Endothelial cell of umbilical vein (primary cell): ENCODE measurements around the gene MGAT5B. TPM values are rescaled to one million over a fixed set of nuclear protein-coding genes. Genes with fewer than 3 reads are reported as not detected.

Experiments
- BruUV-seq: library from RNA; stranded (reverse); fragments of 400-500 nt; replicated peaks from 2 replicates; lab custom pipeline; 2021; lab: Mats Ljungman, UMichigan
- CTCF ChIA-PET: fragments of 300-600, 350-600 bp; sonication (Branson Sonifier 250); formaldehyde crosslinking; loops from one replicate; lab custom pipeline; 2021; ENCODE audit warnings: antibody characterized with exemption, inconsistent platforms; lab: Charles Lee
- POLR2A ChIA-PET: fragments of 300-600, 350-600 bp; sonication (Branson Sonifier 250); formaldehyde crosslinking; loops from one replicate; lab custom pipeline; 2021; ENCODE audit warnings: antibody characterized with exemption, inconsistent platforms; lab: Charles Lee
- DNase-seq: peaks from one replicate; pipeline ENCODE4 v3.0.0-alpha.2; 2011; ENCODE audit warnings: low read depth, low spot score
- FAIRE-seq: peaks from 2 replicates; lab custom pipeline; 2011; peaks lifted over from hg19 to GRCh38; lab: Jason Lieb, UNC
- H2AFZ ChIP-seq: 2 replicates; pipeline ENCODE4 v1.6.0; 2012; ENCODE audit warnings: low read depth, low read length, control low read depth, inconsistent platforms
- H3K27ac ChIP-seq: 2 replicates; pipeline ENCODE4 v1.5.1; 2011; ENCODE audit warnings: low read depth, mild to moderate bottlenecking, control low read depth, low read length, moderate library complexity; ENCODE audit not compliant: insufficient read depth
- H3K27me3 ChIP-seq, 2 experiments: 2 replicates each; pipeline versions ENCODE4 v1.6.0 to v1.6.1; 2011; ENCODE audit warnings: low read length in 2 of 2, mixed read lengths in 1 of 2; ENCODE audit not compliant: control insufficient read depth in 2 of 2, insufficient read depth in 2 of 2
- H3K36me3 ChIP-seq, 2 experiments: 2 replicates in 1 of 2; 3 replicates in 1 of 2; pipeline ENCODE4 v1.5.1; 2011; ENCODE audit warnings: low read length in 2 of 2, mild to moderate bottlenecking in 1 of 2, moderate library complexity in 1 of 2; ENCODE audit not compliant: control insufficient read depth in 2 of 2, insufficient read depth in 2 of 2; ENCODE audit errors: extremely low read depth in 1 of 2
- H3K4me1 ChIP-seq: 3 replicates; pipeline ENCODE4 v1.5.1; 2011; ENCODE audit warnings: mild to moderate bottlenecking, low read length; ENCODE audit not compliant: control insufficient read depth, insufficient read depth; ENCODE audit errors: extremely low read depth
- H3K4me2 ChIP-seq: 2 replicates; pipeline ENCODE4 v1.6.1; 2011; ENCODE audit warnings: low read length, control low read depth, mixed read lengths; ENCODE audit not compliant: insufficient read depth
- H3K4me3 ChIP-seq, 3 experiments: fragments of 200-600 bp in 1 of 3; sonication (generic), shearing (Covaris generic) in 1 of 3; replicated peaks in 1 of 3; 2 replicates each; pipeline ENCODE4 v1.5.1; 2011 to 2016; ENCODE audit warnings: control low read depth in 3 of 3, low read length in 3 of 3, mild to moderate bottlenecking in 2 of 3, inconsistent platforms in 1 of 3, low read depth in 1 of 3, moderate library complexity in 1 of 3; ENCODE audit not compliant: insufficient read depth in 1 of 3
- H3K79me2 ChIP-seq: 2 replicates; pipeline ENCODE4 v1.6.0; 2012; ENCODE audit warnings: low read length, inconsistent platforms; ENCODE audit not compliant: control insufficient read depth, insufficient read depth
- H3K9ac ChIP-seq: replicated peaks from 2 replicates; pipeline ENCODE3; 2011; ENCODE audit warnings: low read length, control low read depth; ENCODE audit not compliant: insufficient read depth; ENCODE audit errors: extremely low read depth
- H3K9me1 ChIP-seq: replicated peaks from 3 replicates; pipeline ENCODE4 v1.6.0; 2011; ENCODE audit warnings: mild to moderate bottlenecking, low read length; ENCODE audit not compliant: control insufficient read depth, insufficient read depth; ENCODE audit errors: extremely low read depth
- H3K9me3 ChIP-seq: replicated peaks from 2 replicates; pipeline ENCODE4 v1.5.1; 2012; ENCODE audit warnings: low read length, inconsistent platforms; ENCODE audit not compliant: control insufficient read depth, insufficient read depth
- H4K20me1 ChIP-seq: replicated peaks from 2 replicates; pipeline ENCODE3; 2011; ENCODE audit warnings: mild to moderate bottlenecking, low read length; ENCODE audit not compliant: control insufficient read depth, insufficient read depth; ENCODE audit errors: extremely low read depth
- FOS ChIP-seq: IDR thresholded peaks from 2 replicates; pipeline ENCODE4 v1.6.1; 2011; ENCODE audit warnings: mild to moderate bottlenecking, low read length, moderate library complexity, borderline replicate concordance; ENCODE audit not compliant: insufficient read depth
- GATA2 ChIP-seq: IDR thresholded peaks from 2 replicates; pipeline ENCODE4 v1.7.0; 2011; ENCODE audit warnings: low read depth, mild to moderate bottlenecking, moderate library complexity, mixed read lengths, low read length; ENCODE audit not compliant: insufficient read length, insufficient read depth
- JUN ChIP-seq: IDR thresholded peaks from 2 replicates; pipeline ENCODE4 v1.6.1; 2011; ENCODE audit warnings: borderline replicate concordance, low read depth; ENCODE audit not compliant: insufficient read length, insufficient read depth
- MAX ChIP-seq: IDR thresholded peaks from 2 replicates; pipeline ENCODE4 v1.6.1; 2011; ENCODE audit not compliant: insufficient read depth, insufficient read length
- MYC ChIP-seq: IDR thresholded peaks from one replicate; pipeline ENCODE4 v1.6.1; 2011; ENCODE audit warnings: mild to moderate bottlenecking, low read depth, low read length
- POLR2AphosphoS5 ChIP-seq: IDR thresholded peaks from 2 replicates; pipeline ENCODE4 v1.6.1; 2012; ENCODE audit warnings: low read depth, mild to moderate bottlenecking, control low read depth, low read length, moderate library complexity; ENCODE audit not compliant: insufficient read depth
- dilution Hi-C: fragments of 300-500 bp; cut with MboI; formaldehyde crosslinking; loops from one replicate; pipeline ENCODE4 v1.15.0; 2019; ENCODE audit warnings: low sequenced_read_pairs; ENCODE audit not compliant: extremely low pct_ligation_motif_present
- intact Hi-C: fragments of 100-400 bp; cut with micrococcal nuclease; formaldehyde crosslinking; loops from one replicate; pipeline ENCODE4 v1.10.0; 2022
- polyA plus RNA-seq, 4 experiments: library from polyadenylated mRNA; depleted of rRNA in 3 of 4; stranded (reverse) in 3 of 4; unstranded in 1 of 4; fragments of >200 nt; gene quantifications; 2 replicates each; pipeline versions ENCODE4 v1.2.1 to v1.2.3, GENCODE V29; 2011 to 2012; ENCODE audit warnings: missing spikeins in 1 of 4
- total RNA-seq: library from RNA; stranded (reverse); gene quantifications from 2 replicates; pipeline ENCODE4 v1.2.3, GENCODE V29; 2021

MGAT5B gene
- total and polyA plus RNA-seq, 2 donors (not counting 3 experiments of a cell fraction or from before 2014, with no cell fraction given): 1.7 to 2.1 TPM

- no TSS peak for BruUV-seq
- Histone ChIP-seq H3K27ac (no peak overlapping the region), H3K36me3 (no peaks in the 10 kb centered on the region), H2AFZ (no peak overlapping the region), H3K9me3 (no peaks in the 10 kb centered on the region), H4K20me1 (no peaks in the 10 kb centered on the region), H3K4me3 (no peak overlapping the region), H3K4me2 (no peak overlapping the region), H3K4me1 (no peaks in the 10 kb centered on the region), H3K79me2 (no peaks in the 10 kb centered on the region), H3K9ac (no peak overlapping the region), H3K27me3 (peaks cover 0 to 1% of the 10 kb centered on the region in 2 experiments), H3K9me1 (no peaks in the 10 kb centered on the region)
- DNase-seq (no peak), FAIRE-seq (no peak)
- POLR2A ChIA-PET: no interaction called here
- dilution Hi-C loops: no loop called here
- no peak for TF ChIP-seq GATA2
- TF ChIP-seq MYC: no peak
- no peak for TF ChIP-seq MAX
- no peak for TF ChIP-seq FOS
- TF ChIP-seq JUN: no peak
- CTCF ChIA-PET: interaction anchor here (0.6 to 1.1 kb wide), 2 partner anchors 73 to 115 kb away, joined by 3 read pairs; partner anchors contain the start of gene MGAT5B
- intact Hi-C loops: no loop called here
Observed at GRCh38 chr17:76983075-76983775, 115.0 kb downstream of the MGAT5B start.

- H2AFZ ChIP-seq: no peak overlapping the region
- ChIA-PET POLR2A (no interaction called here), CTCF (interaction anchor here (0.9 to 1.8 kb wide), 2 partner anchors 70 to 118 kb away, joined by 3 to 5 read pairs; partner anchors contain the start of gene MGAT5B)
- no peak overlapping the region for H3K4me3 ChIP-seq
- intact Hi-C loops: no loop called here
- no peaks in the 10 kb centered on the region for H3K9me3 ChIP-seq
- no peaks in the 10 kb centered on the region for H3K79me2 ChIP-seq
- no peak overlapping the region for H3K27ac ChIP-seq
- no peaks in the 10 kb centered on the region for H3K4me1 ChIP-seq
- H4K20me1 ChIP-seq: no peaks in the 10 kb centered on the region
- no peak overlapping the region for H3K4me2 ChIP-seq
- DNase-seq (no peak), FAIRE-seq (no peak)
- BruUV-seq: no TSS peak
- no peaks in the 10 kb centered on the region for H3K36me3 ChIP-seq
- H3K9ac ChIP-seq: no peak overlapping the region
- H3K9me1 ChIP-seq: no peaks in the 10 kb centered on the region
- dilution Hi-C loops: no loop called here
- H3K27me3 ChIP-seq: peaks cover 0 to 1% of the 10 kb centered on the region in 2 experiments
- no peak for TF ChIP-seq JUN
- TF ChIP-seq POLR2AphosphoS5: no peak
Observed at GRCh38 chr17:76986365-76986764, 118.2 kb downstream of the MGAT5B start.
